Measurements from ENCODE around the gene DKK3.

The DKK3 gene

GRCh38 chr11:11988099-11988651 lies 20.3 kb downstream of the DKK3 start:
- no peak for TF ChIP-seq CTCF (IDR thresholded peaks at IDR 0.05)

- no peak for TF ChIP-seq CTCF (IDR thresholded peaks at IDR 0.05)
These were observed 20.9 kb downstream of the DKK3 start for GRCh38 chr11:11987503-11988022.

- no peak for TF ChIP-seq CTCF (IDR thresholded peaks at IDR 0.05)
These were observed 22.2 kb downstream of the DKK3 start for GRCh38 chr11:11985954-11986949.

- no peak for TF ChIP-seq CTCF (IDR thresholded peaks at IDR 0.05)
These were observed 23.3 kb downstream of the DKK3 start for GRCh38 chr11:11985016-11985715.

- TF ChIP-seq CTCF (IDR thresholded peaks at IDR 0.05): no peak
These were observed 23.9 kb downstream of the DKK3 start for GRCh38 chr11:11984563-11984962.

- no peak for TF ChIP-seq CTCF (IDR thresholded peaks at IDR 0.05)
These were observed 25.0 kb downstream of the DKK3 start for GRCh38 chr11:11983427-11983826.

- TF ChIP-seq CTCF (IDR thresholded peaks at IDR 0.05): no peak
These were observed 25.5 kb downstream of the DKK3 start for GRCh38 chr11:11982975-11983374.
